NT2/D1 (cell line): ENCODE data around the gene MTMR3.

Experiments
- SUZ12 ChIP-seq: IDR thresholded peaks from 2 replicates; pipeline ENCODE4 v1.6.1; 2011; ENCODE audit not compliant: insufficient read length, insufficient read depth; ENCODE audit errors: extremely low read depth
- YY1 ChIP-seq: IDR thresholded peaks from 2 replicates; pipeline ENCODE4 v1.6.1; 2011; ENCODE audit not compliant: insufficient read length, insufficient read depth

- no peak for TF ChIP-seq YY1
- TF ChIP-seq SUZ12: no peak
Measured at GRCh38 chr22:30005213-30005857, 122.4 kb downstream of the MTMR3 start.
